T-helper 2 cell (primary cell): ENCODE results near the gene KIF1C.
A peak's percentile ranks its signal among the peaks of the same experiment; 100 is the strongest.

ENCODE experiments used
- DNase-seq, 5 experiments: peaks; one replicate each; pipeline versions ENCODE4 v3.0.0 to v3.0.0-alpha.2; 2012 to 2022

The KIF1C gene

GRCh38 chr17:4969047-4969550 is 28.7 kb upstream of the KIF1C start:
- peak in 3 of 5 experiments; percentile 18 to 57 (median 36) for DNase-seq

- DNase-seq: no peak
Measured at GRCh38 chr17:4969551-4970173, 28.1 kb upstream of the KIF1C start.

DNA sequence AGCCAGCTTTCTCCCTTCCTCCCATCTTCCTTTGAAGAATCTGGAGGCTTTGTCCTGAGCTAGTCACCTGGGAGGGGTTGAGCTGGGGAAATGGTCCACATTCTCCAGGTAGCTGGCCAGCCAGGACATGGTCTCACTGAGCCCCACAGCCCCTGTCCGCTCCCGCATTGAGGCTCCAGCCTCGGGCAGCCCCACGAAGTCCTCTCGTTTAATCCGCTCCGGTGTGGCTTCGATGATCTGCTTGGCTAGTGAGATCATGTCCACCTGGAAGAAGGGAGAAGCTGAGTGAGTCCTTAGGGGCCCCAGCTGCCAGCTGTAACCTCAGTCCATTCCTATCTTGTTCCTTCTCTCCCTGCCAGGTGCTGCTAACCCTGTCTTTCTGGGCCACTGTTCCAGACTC is 27.5 kb upstream of the KIF1C start:
- no peak for DNase-seq

- no peak for DNase-seq
Measured at GRCh38 chr17:4971826-4972225, 25.9 kb upstream of the KIF1C start.

DNA sequence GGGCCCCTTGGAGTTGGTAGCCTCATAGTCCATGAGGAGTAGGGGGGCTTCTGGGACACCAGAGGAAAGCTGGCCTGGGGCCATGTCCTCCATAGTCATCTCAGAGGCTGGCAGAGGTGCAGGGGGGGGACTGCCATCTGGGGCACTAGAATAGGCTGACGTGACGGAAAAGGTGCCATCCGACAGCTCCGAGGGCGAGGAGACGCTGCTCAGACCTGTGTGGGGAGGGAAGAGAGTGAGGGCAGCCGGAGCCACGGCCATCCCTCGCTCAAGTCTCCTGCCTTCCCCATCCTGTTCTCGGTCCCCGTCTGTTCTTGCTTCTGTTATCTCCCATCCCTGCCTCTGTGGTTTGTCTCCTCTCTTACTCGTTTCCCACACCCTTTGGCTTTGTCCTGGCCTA is 25.4 kb upstream of the KIF1C start:
- no peak for DNase-seq

GRCh38 chr17:4972752-4973151 is 25.0 kb upstream of the KIF1C start:
- no peak for DNase-seq

- DNase-seq: no peak
Measured at GRCh38 chr17:4973256-4974114, 24.3 kb upstream of the KIF1C start.

DNA sequence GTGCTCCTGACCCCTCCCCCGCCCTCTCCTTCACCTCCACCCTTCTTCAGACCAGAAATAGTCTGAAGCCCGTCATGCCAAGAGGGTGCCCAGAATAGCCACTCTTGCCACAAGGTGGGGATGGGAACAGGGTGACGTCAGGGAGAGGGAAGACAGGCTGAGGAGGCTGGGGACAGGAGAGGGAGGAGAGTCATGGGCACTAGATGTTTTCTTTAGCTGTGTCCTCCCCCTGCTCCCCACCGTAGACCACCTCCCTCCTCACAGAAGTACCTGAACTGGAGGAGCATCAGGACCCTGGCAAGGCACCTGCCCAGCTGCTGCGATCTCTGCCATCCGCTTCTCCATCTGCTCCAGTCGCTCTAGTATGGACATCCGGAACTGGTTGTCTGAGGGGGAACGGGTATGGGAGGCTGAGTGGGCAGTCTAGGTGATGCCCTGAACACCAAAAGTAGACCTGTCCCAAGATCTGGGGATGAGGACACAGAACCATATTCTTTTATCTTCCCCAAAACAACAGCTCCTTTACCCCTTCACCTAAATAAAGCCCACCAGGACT is 23.6 kb upstream of the KIF1C start:
- no peak for DNase-seq

DNA sequence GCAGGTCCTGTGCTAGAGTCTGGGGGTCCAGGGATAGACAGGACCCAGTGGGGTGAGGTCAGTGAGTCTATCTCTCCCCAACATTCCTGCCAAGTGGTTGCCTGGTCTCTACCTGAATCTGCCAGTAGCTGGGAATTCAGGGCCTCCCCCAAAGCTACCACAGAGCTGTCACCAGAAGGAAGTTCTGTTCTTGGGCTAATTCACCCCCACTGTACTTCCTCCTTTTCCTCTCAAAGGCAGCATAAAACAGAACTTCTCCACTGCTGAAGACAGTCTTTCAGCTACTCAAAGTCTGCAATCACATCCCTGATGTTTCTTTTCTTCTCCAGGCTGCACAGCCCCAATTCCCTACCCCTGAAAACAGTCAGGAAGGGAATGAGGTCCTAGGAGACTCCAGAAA is 19.0 kb upstream of the KIF1C start:
- no peak for DNase-seq

- DNase-seq: peak in 2 of 5 experiments; percentile 26 to 79
Measured at GRCh38 chr17:4980644-4981216, 17.0 kb upstream of the KIF1C start.

- DNase-seq: no peak
Measured at GRCh38 chr17:4982305-4982704, 15.4 kb upstream of the KIF1C start.

GRCh38 chr17:4986403-4986802 is 11.3 kb upstream of the KIF1C start:
- DNase-seq: no peak

DNA sequence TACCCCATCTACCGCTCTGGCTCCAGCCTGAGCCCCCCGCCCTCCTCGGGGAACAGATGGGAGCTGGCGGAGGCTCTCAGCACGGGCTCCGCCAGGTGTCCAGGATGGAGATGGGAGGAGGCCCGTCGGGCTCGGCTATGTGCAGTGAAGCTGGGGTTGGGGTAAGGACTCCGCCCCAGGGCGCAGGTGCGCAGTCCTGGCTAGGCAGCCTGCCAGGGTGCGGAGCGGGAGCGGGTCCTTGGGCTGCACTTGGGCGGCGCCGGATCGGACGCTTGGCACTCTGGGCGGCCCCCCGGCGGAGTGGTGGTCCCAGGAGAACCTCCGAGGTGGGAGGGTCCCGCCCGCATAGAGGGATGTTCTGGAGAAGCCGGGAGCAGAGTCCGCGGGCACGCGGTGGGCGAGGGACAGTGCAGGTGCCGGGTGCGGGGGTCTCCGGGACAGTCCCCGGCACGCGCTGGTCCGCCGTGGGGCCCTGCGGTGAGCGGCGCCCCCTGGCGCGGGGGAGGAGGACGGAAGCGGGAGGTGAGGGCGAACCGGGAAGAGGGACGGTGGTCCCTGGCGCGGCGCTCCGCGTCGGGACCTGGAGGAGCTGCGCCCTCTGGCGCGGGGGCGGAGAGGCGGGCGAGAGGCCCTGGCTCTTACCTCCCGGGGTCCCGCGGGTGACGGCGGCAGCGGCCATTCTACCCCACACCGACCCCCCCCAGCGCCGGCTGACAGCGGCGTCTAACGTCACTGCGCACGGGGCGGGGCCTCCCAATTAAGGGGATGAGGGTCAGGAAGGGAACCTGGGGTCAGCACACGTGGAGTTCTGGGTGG is 10.6 kb upstream of the KIF1C start, which contains the start of gene CAMTA2:
Gene CAMTA2, minus strand, starts transcription at position 725 of the 816 bp plus-strand sequence. CDS start 1,453 bp downstream, outside the sequence.
- DNase-seq: peak; percentile 69 to 88 (median 84)

DNA sequence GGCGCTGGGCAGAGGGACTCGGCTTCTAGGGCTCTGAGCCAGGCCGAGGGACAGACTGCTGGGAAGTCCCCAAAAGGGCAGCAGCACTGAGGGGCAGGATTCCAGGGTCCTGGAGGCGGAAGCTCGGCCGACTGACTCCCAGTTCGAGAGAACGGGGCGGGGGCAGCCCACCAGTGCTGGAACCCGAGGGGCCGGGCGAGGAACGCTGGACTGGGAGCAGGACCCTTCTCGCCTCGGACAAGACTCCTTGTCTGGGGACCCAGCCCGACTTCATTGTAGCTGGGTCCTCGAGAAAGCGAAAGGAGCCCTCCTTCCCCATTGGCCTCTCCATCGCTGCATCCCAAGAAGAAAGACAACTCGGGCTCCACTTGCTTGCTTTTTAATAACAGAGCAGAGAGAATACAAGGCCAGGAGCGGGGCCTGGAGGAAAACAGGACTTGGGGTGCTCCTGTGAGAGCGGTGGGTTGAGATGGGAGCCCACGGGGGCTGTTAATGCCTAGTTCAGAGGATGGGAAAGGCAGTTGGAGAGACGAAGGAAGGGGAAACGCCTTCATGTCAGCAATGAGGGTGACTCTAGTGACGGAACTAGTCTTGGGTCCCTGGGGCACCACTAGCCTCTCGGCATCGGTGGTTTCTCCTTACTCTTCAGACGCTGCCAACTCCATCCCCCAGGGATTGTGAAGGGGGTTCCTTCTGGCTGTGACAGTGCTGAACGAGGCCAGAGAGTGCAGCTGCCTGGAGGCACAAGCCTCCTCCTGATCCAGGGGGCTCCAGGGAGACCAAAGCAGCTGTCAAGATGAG is 9.8 kb upstream of the KIF1C start:
- no peak for DNase-seq

GRCh38 chr17:4994081-4994595 is 3.6 kb upstream of the KIF1C start:
- DNase-seq: no peak

GRCh38 chr17:4998027-4998731 is 429 bp downstream of the KIF1C start:
- no peak for DNase-seq

DNA sequence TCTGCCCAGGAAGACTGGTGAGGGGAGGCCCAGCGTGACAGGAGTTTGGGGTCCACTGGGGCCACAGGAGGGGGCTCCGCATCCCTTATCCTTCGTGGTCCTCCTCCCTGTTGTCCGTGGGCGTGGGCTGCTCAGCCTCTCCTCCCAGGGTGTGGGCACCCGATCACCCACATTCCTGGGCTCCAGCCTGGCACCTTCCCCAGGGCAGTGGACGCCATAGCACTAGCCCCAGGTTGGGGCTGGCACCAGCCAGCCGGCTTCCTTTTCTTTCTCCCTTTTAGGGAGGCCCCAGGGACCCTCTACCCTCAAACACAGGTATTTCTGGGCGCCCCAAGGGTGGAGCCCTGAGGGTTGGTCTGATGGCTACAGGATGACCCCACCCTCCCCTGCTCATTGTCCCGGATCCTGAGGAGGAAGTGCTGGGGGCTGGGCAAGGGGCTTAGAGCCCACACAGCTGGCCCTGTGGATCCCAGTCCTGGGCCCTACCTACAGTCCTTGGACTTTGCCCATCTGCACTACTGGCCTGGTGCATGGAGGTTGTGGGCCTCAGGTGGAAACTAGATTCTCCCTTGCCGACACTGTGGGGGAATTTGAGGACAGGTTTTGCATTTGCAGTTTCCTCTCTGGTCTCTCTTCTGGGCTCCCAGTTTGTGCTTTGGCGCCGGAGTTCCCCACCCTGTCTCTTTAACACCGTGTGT is 1.1 kb downstream of the KIF1C start:
- DNase-seq: no peak

DNA sequence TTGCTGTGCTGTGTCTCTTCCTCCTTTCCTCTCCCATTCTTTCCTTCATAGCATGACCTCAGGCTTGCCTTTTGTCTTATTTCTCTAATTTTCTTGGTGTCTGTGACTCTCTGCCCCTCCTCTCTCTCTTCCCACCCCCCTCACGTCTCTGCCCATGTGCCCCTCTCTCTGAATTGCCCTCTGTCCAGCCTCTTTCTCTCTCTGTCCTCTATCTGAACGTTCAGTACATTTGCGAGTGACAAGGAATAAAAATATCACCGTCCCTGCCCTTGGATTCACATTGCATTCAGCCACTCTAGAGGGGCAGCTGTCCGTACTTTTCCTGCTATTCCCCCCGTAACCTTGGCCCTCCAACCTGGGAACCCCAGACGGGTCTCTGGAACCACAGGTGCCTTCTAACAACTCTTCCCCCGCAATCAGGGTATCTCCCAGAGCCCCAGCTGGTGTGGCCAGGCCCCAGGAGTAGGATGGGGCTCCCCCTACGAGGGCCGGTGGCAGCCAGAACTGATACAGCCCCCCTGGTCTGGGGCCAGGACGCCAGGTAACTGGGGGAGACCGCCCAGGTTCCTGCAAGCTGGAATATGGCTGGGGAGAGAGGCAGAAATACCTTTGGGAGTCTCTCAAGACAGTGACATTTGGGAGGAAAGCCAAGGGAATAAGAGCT is 1.8 kb downstream of the KIF1C start:
- DNase-seq: no peak

- DNase-seq: no peak
Measured at GRCh38 chr17:5000237-5000639, 2.5 kb downstream of the KIF1C start.
